Testis (tissue), 3 donors: Measurements from ENCODE around the gene TBPL1. TPM values are rescaled to one million over a fixed set of nuclear protein-coding genes. Genes with fewer than 3 reads are reported as not detected.

Source experiments
- DNase-seq: peaks from one replicate; pipeline ENCODE4 v3.0.0-alpha.2; 2019
- H3K27ac ChIP-seq, 2 donors: fragments of 200-600 bp; sonication (generic); one replicate each; pipeline ENCODE4 v1.5.1; 2019
- H3K27me3 ChIP-seq: fragments of 200-600 bp; sonication (generic); one replicate; pipeline ENCODE4 v1.5.1; 2019
- H3K36me3 ChIP-seq: fragments of 200-600 bp; sonication (generic); one replicate; pipeline ENCODE4 v1.5.1; 2017; ENCODE audit warnings: low read depth; ENCODE audit errors: missing control alignments
- H3K4me1 ChIP-seq: fragments of 200-600 bp; sonication (generic); one replicate; pipeline ENCODE4 v1.5.1; 2019
- H3K4me3 ChIP-seq, 2 donors: fragments of 200-600 bp; sonication (generic); one replicate each; pipeline ENCODE4 v1.5.1; 2017 to 2019
- H3K9me3 ChIP-seq: fragments of 200-600 bp; sonication (generic); one replicate; pipeline ENCODE4 v1.5.1; 2017
- CTCF ChIP-seq, 3 experiments: fragments of 450-650 bp in 2 of 3; fragments of 200-600 bp in 1 of 3; sonication (generic) in 1 of 3; IDR thresholded peaks; one replicate each; pipeline ENCODE4 v1.5.1; 2016 to 2019; ENCODE audit warnings: antibody characterized with exemption in 3 of 3, mild to moderate bottlenecking in 2 of 3, moderate library complexity in 1 of 3
- POLR2A ChIP-seq: fragments of 450-650 bp; IDR thresholded peaks from one replicate; pipeline ENCODE4 v1.6.1; 2017; ENCODE audit warnings: antibody characterized with exemption, mild to moderate bottlenecking, moderate library complexity
- WGBS, 2 donors: methylation state at CpG; one replicate each; pipeline ENCODE4 v1.1.5; 2018; 5-methylcytosine and 5-hydroxymethylcytosine counted together
- intact Hi-C: fragments of 100-400 bp; cut with DNase I; formaldehyde crosslinking; loops from one replicate; pipeline ENCODE4 v1.15.1; 2023; ENCODE audit warnings: low total_unique reads
- polyA plus RNA-seq: library from polyadenylated mRNA; stranded (reverse); fragments of 350-450 nt; fragmentation: Illumina TruSeq; extraction: RNeasy Lipid Tissue Mini Kit (QIAGEN cat#74804); gene quantifications from one replicate; pipeline ENCODE4 v1.2.3, GENCODE V29; 2014; ENCODE audit warnings: low read depth, low replicate concordance; ENCODE audit not compliant: insufficient read depth
- total RNA-seq, 2 donors: library from RNA; depleted of rRNA; stranded (reverse); fragments of >200 nt; gene quantifications; one replicate each; pipeline ENCODE4 v1.2.3, GENCODE V29; 2016

Gene TBPL1
- total and polyA plus RNA-seq, 3 donors from 2014 or later: 63.4 to 327 (median 77.9) TPM

- intact Hi-C loops: no loop called here
- Histone ChIP-seq H3K36me3 (no peaks in the 10 kb centered on the region), H3K27ac (no peak overlapping the region), H3K4me1 (no peaks in the 10 kb centered on the region), H3K4me3 (no peak overlapping the region), H3K27me3 (no peaks in the 10 kb centered on the region), H3K9me3 (no peaks in the 10 kb centered on the region)
- DNase-seq: no peak
- TF ChIP-seq POLR2A (no peak), CTCF (IDR thresholded peaks at IDR 0.05) (no peak)
- 74 to 75% methylated on average over 9 of the region's 9 CpGs for WGBS, 2 donors
Measured at GRCh38 chr6:133983099-133983939, 30.3 kb downstream of the TBPL1 start.

- 72 to 91% methylated on average over 1 of the region's 1 CpG for WGBS, 2 donors
- TF ChIP-seq CTCF (IDR thresholded peaks at IDR 0.05): no peak
- TF ChIP-seq POLR2A: no peak
- Histone ChIP-seq H3K9me3 (no peaks in the 10 kb centered on the region), H3K4me1 (no peaks in the 10 kb centered on the region), H3K36me3 (no peaks in the 10 kb centered on the region), H3K4me3 (no peak overlapping the region), H3K27ac (no peak overlapping the region), H3K27me3 (no peaks in the 10 kb centered on the region)
- DNase-seq: no peak
- intact Hi-C loops: no loop called here
Measured at GRCh38 chr6:133985970-133986369, 32.9 kb downstream of the TBPL1 start.

- no peak for TF ChIP-seq POLR2A
- intact Hi-C loops: no loop called here
- H3K4me1 ChIP-seq: no peaks in the 10 kb centered on the region
Measured at GRCh38 chr6:133986942-133987341, 33.9 kb downstream of the TBPL1 start.

GRCh38 chr6:133989525-133989924 lies 36.5 kb downstream of the TBPL1 start:
- intact Hi-C loops: no loop called here
- no peak overlapping the region for H3K27ac ChIP-seq
- H3K36me3 ChIP-seq: no peaks in the 10 kb centered on the region
- H3K4me1 ChIP-seq: peaks cover 8% of the 10 kb centered on the region
- H3K9me3 ChIP-seq: no peaks in the 10 kb centered on the region
- 85 to 87% methylated on average over 2 of the region's 2 CpGs for WGBS, 2 donors
- H3K4me3 ChIP-seq: no peak overlapping the region
- H3K27me3 ChIP-seq: no peaks in the 10 kb centered on the region
- DNase-seq: no peak
- TF ChIP-seq CTCF (IDR thresholded peaks at IDR 0.05) (no peak), POLR2A (no peak)

More at GRCh38 chr6:133986942-133987341, 33.9 kb downstream of the TBPL1 start:
- Histone ChIP-seq H3K9me3 (no peaks in the 10 kb centered on the region), H3K27ac (no peak overlapping the region), H3K36me3 (no peaks in the 10 kb centered on the region), H3K27me3 (no peaks in the 10 kb centered on the region), H3K4me3 (no peak overlapping the region)
- WGBS, 2 donors: 88 to 93% methylated on average over 2 of the region's 2 CpGs
- no peak for DNase-seq

- WGBS, 2 donors: 90 to 98% methylated on average over 1 of the region's 1 CpG
- intact Hi-C loops: no loop called here
- H3K27me3 ChIP-seq: no peaks in the 10 kb centered on the region
- TF ChIP-seq POLR2A: no peak
- no peak for TF ChIP-seq CTCF (IDR thresholded peaks at IDR 0.05)
- H3K27ac ChIP-seq: no peak overlapping the region
- DNase-seq: no peak
- peaks cover 8% of the 10 kb centered on the region for H3K4me1 ChIP-seq
- no peaks in the 10 kb centered on the region for H3K36me3 ChIP-seq
- H3K9me3 ChIP-seq: no peaks in the 10 kb centered on the region
- H3K4me3 ChIP-seq: no peak overlapping the region
Measured at GRCh38 chr6:133990321-133990720, 37.3 kb downstream of the TBPL1 start.
